Upper lobe of left lung (tissue), 4 donors: Measurements from ENCODE around the gene EXT2.

Source experiments
- EP300 ChIP-seq, 4 donors: sonication (generic); formaldehyde crosslinking; IDR thresholded peaks; one replicate each; pipeline ENCODE4 v1.5.1; 2017; ENCODE audit warnings: antibody characterized with exemption in 4 of 4, control low read depth in 2 of 4
- POLR2A ChIP-seq, 4 donors: fragments of 450-650 bp; IDR thresholded peaks; one replicate each; pipeline ENCODE4 v1.5.1; 2016 to 2017; ENCODE audit warnings: antibody characterized with exemption in 4 of 4, mild to moderate bottlenecking in 2 of 4
- POLR2AphosphoS5 ChIP-seq, 2 donors: sonication (generic); formaldehyde crosslinking; IDR thresholded peaks; one replicate each; pipeline ENCODE4 v1.5.1; 2017; ENCODE audit warnings: antibody characterized with exemption in 2 of 2
- TF ChIP-seq, protein P1 (sequence below), 6 experiments: fragments of 450-650 bp in 4 of 6; fragments of 200-600 bp in 2 of 6; sonication (generic) in 2 of 6; IDR thresholded peaks; one replicate each; pipeline ENCODE4 v1.5.1; 2016 to 2019; ENCODE audit warnings: antibody characterized with exemption in 6 of 6

DNA sequence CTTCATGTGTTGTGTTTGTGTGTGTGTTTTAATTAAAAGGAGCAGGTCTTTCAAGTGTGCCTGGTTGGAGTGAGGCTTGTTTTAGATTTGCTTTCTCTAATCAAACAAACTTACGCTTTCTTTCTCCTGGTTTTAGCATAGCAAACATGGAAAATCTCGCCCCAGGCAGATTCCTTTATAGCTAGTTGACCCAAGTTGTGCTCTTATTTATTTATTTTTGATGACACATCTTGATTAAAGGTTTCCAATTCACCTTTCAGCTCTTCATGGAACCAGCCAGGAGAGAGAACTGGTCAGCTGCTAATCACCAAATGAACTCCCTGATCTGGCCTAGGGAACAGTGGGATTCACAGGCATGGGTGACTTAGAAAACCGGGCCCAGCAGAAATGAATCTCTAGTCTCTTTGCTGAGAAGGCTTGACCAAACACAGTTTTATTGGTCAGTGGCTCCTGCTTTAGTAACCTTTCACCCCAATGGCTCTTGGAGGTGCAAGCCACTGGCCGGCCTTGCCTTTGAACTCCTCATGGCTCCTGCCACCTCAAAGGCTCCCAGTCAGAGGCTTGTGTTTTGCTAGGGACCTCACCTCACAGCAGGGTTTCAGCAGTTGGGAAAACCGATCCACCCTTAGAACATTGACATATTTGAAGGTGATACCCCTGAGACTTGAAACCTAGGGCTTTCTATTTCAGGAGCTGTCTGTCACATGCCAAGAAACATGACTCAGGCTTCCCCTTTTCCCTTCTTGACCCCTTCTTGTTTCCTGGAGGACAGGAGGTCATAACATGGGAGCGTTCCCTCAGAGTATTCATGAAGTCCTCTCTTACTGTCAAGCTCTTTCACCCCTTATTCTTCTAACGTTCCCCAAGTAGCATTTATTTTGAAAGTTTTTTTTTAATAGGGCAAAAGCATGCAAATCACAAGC is 48.8 kb downstream of the EXT2 start:
- TF ChIP-seq, protein P1, sequence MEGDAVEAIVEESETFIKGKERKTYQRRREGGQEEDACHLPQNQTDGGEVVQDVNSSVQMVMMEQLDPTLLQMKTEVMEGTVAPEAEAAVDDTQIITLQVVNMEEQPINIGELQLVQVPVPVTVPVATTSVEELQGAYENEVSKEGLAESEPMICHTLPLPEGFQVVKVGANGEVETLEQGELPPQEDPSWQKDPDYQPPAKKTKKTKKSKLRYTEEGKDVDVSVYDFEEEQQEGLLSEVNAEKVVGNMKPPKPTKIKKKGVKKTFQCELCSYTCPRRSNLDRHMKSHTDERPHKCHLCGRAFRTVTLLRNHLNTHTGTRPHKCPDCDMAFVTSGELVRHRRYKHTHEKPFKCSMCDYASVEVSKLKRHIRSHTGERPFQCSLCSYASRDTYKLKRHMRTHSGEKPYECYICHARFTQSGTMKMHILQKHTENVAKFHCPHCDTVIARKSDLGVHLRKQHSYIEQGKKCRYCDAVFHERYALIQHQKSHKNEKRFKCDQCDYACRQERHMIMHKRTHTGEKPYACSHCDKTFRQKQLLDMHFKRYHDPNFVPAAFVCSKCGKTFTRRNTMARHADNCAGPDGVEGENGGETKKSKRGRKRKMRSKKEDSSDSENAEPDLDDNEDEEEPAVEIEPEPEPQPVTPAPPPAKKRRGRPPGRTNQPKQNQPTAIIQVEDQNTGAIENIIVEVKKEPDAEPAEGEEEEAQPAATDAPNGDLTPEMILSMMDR (IDR thresholded peaks at IDR 0.05): no peak
- TF ChIP-seq POLR2A (IDR thresholded peaks at IDR 0.05): no peak
- no peak for TF ChIP-seq POLR2AphosphoS5 (IDR thresholded peaks at IDR 0.05)
- no peak for TF ChIP-seq EP300 (IDR thresholded peaks at IDR 0.05)
